HG02610 (cell line): ENCODE data around the gene ARSB.
"Not testable (repeated sequence)": the region's sequence is repeated elsewhere in the genome, so short reads cannot be mapped to it uniquely, and the experiment has no call there.

Experiments
- ATAC-seq: cut with Tn5 transposase; IDR thresholded peaks from one replicate; pipeline ENCODE4 v1.9.1; 2021; ENCODE audit warnings: mild to moderate bottlenecking, moderate library complexity; ENCODE audit not compliant: unreplicated experiment

ARSB gene

DNA sequence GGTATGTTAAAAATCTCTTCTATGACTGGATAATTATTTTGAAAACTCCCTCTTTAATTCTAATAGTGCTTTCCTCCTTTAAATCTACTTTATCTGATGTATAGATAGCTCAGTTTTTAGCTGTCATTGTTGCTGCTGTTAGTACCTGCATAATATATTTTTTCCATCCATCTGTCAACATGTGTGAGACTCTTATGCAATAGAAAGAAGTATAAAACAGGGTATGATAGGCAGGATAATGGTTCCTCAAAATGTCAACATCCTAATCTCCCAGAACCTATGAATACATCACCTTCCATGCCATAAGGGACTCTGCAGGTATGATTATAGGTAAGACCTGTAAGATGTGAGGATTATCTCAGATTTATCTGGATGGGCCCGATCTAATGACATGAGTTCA is 199.7 kb downstream of the ARSB start:
- ATAC-seq = no peak

DNA sequence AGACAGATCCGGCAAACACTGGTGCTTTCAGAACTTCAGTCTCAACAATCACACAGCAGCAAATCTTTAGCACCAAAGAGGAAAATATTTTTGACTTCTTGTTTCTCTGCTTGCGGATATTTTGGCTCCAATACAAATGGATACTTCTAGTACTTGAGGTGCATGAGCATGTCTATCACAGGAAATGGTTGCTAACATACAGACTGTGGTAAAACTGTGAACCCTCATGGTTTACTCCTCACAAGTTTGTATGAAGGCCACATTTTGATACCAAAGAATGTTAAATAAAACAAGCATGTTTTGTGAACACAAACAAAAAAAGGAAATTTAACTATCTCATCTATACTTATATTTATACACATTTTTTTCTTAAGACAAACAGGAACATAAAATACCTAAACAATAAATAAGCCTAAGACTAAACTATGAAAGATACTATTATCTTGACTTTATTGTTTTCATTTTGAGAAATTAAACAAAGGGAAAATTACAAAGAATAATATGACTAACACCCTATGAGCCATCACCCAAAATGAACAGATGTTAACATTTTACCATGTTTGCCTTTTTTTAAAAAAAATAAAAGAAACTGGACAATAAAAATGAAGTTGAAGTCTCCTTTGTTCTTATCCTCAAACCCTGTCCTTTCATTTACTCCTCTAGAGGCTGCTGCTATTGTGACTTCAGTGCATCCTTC is 201.5 kb downstream of the ARSB start:
- ATAC-seq = no peak

DNA sequence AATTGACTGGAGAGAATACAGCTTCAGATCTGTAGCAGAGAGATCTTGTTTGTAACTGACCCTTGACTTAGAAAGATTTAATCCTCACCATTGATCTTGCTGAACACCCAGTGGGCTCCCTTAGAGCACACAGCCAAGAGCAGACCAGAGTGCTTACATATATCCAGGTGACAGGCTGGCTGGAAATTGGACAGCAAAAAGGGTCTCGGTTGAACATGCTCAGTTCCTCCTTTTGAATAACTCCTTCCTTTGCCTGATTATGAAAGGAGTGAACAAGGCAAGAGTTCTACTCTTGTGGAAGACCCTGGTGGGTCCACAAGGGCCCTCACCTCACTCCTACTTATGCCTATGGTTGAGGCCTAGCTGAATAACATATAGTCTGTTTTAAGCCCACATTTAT is 202.4 kb downstream of the ARSB start:
- no peak for ATAC-seq

DNA sequence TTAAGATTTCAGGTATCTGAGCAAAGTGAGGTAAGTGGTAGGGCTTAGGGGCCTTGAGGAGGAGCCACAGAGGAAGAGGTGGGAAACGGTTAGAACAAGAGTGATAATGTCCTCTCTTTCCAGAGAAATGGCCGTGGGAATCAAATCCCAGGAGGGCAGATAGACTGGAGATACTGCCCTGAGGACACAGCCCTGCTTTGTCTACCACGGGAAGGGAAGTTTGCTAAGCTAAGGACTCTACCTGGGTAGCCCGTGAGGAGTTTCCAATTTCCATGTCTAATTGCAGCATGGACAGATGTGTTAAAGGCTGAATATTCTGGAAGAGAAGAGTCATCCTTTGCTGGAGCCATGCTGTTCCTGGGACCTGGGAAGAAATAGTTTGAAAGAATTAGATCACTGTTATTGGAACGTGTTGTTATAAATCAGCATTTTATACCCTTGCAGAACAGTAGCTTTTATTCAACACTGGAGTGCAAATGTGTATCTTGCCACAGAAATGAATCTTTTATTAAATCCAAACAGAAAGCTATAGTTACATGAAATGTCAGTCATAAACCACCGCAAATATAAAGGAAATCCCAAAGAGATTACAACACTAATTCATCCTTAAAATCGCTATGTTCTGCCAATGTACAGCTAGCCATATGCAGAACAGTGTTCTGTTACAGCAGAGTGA is 203.4 kb downstream of the ARSB start:
- no peak for ATAC-seq

DNA sequence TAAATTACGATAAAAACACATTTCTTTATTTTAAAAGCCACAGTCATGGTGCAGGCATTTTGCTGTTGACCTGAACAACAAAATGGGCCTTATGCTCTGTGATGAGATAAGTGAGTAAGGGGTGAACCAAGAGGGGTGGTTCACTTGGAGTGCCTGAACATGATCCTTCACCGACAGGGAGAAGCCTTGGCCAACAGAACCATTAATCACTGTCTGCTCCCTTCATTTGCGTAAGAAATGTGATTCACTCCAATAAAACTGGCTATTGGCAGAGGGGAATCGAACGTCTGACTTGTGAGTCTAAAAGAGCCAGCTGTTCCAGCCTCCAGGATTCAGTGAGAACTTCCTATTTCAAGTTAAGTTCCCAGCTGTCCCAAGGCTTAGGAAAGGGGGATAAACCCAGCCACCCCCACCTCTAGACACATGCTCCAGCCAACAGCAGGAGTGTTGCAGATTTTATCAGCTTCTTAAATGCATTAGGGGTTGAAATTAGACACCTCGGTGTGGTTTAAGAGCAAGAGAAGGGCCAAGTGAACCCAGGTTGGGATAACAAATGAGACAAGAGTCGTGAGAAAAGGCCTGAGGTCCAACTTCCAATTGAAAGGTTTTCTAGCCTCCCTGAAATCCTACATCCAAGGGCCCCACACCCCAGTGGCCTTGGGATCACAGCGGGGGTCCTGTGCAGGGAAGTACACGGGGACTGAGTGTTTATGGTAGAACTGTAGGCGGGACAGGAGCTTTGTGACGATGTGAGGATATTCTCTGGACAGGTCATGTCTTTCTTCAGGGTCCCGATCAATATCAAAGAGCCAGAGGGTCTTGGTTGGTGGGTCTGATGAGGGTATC is 205.1 kb downstream of the ARSB start:
- no peak for ATAC-seq

DNA sequence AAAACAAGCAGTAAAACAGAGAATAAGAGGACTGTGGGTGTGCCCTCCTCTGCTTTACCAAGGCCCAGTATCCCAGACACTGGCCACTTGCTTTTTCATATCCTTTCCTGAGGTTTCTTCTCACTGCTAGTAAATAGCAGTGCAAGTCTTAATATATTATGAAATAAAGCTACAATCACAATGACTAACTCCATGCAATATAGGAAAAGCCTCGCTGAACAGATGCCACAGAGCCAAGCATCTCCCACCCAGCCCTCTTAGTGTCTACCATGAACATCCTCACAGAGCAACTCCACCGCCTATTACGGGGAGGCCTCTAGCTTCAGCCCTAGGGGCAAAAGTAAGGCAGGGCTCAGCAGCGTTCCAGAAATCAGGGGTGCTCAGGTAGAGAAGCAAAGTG is 205.8 kb downstream of the ARSB start:
- ATAC-seq = no peak

DNA sequence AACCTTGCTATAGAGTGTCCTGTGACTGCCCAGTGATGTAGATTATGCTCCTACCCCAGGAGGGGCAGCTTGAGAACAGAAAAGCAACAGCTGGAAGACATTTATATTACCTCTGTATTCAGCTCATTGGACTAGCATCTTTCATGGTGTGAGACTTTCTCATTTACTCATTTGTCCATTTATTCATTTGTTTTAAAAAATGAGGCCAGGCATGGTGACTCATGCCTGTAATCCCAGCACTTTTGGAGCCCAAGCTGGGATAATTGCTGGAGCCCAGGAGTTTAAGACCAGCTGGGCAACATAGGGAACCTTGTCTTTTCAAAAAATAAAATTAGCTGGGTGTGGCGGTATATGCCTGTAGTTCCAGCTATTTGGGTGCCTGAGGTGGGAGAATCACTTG is 206.6 kb downstream of the ARSB start:
- no peak for ATAC-seq

DNA sequence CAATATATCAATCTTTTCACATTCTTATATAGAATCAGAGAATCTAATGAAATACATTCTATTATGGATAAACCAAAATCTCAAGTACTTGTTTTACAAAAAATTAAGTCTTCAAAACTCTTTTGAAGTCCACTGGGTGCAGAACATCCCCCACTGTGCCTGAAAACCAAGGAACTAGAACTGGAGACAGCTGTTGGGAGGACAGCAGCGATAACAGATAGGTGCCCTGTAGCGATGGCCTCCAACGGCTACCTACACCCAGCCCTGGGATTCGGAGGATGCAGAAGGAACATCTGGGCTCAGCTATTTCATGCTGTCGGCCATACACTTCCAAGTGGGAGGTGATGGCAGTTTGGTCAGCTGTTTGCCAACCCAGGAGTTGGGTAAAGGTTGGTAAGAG is 207.2 kb downstream of the ARSB start:
- ATAC-seq = no peak

DNA sequence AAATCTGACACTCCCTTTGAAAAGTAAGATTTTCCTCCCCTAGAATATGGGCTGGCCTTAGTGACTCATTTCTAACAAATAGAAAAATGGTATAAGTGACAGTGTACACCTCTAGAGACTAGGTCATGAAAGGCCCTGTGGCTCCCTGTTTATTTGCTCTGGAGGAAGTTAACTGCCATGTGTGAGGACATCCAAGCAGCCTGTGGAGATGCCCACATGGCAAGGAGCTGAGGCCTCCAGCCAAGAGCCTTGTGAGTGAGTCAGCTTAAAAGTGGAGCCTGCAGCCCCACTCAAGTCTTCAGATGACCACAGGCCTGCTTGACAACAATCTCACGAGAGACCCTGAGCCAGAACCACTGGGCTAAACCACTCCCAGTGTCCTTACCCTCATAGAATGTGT is 208.5 kb downstream of the ARSB start:
- ATAC-seq = no peak

DNA sequence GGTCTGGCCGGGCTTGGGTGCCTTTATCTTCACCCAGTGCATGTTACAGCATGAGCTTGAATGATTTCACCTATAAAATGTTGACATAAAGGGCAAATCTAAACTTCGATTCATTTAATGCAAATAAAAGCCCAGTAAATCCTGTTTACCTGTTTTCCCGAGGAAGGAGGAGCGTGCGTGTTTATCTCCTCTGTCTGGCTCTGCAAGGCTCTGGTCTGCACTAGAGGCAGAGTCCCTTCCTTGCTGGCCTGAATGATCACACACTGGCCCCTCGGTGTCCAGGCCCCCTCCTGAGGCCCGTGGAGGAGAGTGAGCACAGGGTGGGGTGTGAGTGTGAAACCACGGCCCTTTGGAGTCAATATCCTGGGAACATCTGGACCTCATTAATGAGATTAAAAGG is 211.5 kb downstream of the ARSB start:
- no peak for ATAC-seq

DNA sequence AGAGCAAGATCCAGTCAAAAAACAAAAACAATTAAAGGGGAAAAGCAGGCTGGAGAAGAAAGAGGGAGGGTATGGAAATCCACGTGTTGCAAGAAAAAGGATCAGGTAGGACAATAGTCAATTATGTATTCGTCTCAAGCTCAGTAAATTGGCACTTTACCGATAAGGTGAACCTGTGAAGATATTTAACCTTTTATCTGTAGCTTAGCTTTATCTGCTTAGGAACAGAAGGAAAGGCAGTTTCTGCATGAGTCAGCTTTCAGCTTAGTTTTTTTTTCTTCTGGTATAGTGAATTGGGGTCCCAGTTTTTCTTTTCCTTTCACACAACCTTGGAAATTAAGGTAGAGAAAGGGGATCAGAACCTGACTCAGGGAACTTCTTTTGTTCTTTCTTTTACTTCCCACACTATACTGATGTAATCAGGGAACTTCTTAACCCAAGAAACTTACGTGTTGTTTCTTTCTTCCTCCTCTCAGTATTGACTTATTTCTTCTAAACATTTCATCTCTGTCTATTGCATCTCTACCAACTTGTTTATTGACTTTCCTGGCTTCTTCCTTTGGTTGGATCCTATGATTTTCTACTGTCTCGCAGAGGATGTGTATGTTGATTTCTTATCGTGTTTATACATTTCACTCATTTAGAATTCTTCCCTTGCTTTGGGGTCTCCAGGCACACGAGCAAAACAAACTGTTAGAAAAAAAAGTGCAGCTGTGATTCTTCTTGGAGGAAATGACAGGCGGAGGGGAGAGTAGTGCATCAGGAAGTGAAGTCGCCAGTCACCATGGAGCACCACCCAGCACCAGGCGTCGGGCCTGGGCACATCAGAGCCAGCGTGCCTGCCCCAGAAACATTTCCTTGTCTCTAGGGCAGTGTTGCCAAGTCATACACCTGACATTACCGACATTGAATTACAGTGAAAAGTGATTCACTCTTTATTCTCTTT is 213.6 kb downstream of the ARSB start:
- ATAC-seq = no peak

DNA sequence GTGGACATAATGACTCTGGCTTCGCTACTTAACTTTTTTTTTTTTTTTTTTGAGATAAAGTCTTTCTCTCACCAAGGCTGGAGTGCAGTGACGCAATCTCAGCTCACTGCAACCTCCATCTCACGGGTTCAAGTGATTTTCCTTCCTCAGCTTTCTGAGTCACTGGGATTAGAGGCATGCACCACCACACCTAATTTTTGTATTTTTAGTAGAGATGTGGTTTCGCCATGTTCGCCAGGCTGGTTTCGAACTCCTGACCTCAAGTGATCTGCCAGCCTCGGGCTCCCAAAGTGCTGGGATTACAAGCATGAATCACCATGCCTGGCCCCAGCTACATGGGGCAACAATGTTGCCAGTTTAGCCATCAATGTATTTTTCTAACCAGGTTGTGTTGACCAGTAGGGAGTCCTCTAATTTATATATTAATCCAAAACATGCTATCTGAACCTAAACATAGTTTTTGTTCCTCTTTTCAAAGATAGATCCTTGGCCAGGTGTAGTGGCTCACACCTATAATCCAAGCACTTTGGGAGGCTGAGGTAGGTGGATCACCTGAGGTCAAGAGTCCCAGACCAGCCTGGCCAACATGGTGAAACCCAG is 216.2 kb downstream of the ARSB start:
- ATAC-seq = no peak

DNA sequence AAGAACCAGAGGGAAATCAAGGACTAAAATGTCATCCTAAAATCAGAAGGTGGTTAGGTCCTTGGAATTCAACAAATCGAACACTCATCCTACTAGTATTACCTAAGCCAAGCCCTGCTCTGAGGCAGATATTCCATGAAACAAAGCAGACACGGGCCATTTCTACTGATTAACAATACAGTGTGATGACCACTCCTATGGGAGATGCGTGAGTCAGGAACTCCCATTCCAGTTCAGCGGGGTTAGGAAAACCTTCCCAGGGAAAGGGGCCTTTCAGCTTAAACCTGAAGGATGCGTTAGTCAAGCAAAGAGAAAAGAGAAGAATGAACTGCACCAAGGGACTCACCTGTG is 218.7 kb downstream of the ARSB start:
- ATAC-seq = no peak

DNA sequence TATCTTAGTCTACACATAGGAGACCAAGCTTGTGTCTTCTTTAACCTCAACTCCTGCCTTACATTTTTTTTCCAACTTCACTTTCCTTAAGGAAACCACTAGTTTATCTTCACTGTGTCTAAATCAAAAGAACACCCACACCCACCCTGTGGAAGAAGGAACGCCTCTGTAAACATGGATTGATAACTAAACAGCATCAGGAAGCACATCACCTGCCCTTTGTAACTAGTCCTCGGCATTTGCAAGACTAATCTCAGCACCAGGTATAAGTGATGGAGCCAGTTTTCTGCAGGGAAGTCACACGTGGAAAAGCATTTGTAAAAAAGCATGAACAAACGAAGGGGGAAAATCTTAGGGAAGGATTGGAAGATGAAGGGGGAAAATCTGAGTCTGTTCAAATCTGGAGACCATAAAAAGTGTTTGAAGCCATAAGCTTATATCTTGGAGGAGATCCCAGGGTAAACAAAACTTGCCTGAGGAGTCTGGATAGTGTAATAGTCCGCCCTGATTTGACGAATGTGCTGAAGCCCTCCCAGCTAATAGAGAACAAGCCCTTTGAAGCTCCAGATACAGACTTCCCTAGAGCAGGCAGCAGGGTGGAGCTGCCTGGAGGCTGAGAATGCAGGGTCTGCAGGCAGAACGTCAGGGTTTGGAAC is 219.2 kb downstream of the ARSB start:
- no peak for ATAC-seq

DNA sequence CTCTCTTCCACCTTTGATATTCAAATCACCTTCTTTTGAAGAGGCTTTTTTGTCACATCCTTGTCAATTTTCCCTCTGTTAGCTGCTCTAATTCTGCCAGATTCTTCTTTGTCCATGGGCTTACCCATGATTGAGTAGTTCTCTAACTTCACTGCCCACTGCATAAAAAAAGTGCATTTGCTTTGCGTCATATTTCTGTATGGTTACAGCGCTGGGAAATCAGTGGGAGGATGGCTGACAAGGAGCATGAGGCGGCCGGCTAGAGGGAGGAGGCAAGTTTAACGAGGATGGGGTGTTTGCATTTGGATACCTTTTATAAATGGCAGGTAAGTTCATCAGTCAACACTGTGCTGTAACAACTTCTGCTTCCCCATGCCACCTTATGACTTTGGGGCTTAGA is 220.0 kb downstream of the ARSB start:
- ATAC-seq = no peak

DNA sequence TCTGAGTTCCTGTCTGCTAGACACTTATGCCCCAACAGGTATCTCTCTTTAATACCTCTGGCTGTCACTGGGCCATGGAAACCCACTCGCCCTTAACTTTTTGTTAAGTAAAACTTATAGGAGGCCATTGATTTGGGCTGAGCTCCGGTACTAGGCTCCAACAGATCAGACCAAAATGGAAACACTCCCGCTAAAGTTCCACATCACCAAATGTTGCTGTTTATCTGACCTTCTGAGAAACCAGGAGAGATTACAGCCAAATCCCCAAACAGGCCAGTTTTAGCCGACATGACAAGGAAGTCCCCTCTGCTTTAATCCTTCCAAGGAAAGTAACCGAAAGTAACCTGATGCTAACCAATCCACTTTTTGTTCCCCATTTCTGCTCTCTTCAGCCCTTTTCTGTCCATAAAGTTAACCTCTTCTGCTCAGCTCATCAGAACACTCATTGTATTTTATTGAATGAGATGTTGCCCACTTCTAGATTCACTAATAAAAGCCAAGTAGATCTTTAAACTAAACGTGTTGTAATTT is 221.4 kb downstream of the ARSB start:
- no peak for ATAC-seq

DNA sequence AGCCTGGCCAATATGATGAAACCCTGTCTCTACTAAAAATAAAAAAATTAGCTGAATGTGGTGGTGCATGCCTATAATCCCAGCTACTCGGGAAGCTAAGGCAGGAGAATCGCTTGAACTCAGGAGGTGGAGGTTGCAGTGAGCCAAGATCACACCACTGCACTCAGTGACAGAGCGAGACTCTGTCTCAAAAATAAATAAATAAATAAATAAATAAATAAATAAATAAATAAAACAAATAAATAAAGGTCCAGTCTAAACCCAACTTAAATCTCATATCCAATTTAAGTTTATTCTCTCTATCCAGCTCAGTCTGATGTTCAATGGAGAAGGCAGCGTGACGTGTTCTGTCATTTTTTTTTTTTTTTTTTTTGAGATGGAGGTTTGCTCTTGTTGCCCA is 222.4 kb downstream of the ARSB start:
- not testable (repeated sequence) for ATAC-seq

DNA sequence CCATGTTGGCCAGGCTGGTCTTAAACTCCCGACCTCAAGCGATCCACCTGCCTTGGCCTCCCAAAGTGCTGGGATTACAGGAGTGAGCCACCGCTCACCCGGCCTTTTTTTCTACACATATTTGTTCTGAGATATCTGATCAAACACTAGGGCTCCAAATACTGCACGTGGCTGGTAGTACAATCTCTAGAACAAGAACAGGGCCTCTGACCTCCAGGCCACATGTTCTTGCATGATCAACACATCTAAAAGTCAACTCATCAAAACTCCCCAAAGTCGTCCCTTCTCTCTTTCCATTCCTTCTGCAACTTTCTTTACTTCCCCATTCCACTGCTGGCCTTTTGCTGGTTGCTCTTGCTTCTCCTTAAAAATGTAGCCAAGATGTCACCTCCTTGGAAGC is 223.3 kb downstream of the ARSB start:
- no peak for ATAC-seq

DNA sequence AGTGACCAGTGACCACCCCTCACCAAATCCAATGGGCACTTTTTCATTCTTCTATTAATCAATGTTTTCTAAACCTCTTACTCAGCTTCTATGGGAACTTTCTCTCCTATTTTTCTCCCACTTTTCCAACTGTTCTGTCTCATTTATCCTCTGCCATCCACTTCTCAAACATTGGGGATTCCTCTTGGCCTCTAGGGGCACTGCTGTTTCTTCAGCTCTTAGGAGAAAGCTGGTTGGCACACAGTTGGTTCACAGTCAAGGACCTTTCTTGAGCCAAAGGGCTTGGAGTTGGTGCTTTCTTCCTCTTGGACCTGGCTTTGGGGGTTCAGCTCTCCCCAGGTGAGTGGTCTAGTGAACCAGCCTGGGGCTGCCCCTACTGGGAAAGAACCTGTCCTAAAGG is 224.3 kb downstream of the ARSB start:
- no peak for ATAC-seq

DNA sequence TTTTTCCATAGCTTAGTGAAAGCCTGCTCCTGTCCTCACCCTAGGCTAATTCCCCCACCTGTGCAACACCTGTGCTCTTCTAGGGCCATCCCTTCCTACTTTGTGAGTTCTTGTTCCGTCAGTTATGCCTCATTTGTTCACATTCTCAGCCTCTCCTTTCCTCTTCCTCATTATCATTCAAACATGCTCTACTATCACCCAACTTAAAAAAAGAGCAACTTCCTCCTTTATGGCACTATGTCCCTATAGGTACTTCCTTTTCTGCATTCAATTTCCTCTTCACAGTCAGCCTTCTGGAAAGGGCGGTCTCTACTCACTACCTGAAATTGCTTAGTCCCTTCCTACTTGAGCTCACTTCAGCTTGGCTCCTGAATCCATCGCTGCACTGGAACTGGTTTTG is 224.7 kb downstream of the ARSB start:
- ATAC-seq = no peak
